Mesodermal cell (in vitro differentiated cells): ENCODE measurements around the gene DIP2C.
"Not testable (repeated sequence)": the region's sequence is repeated elsewhere in the genome, so short reads cannot be mapped to it uniquely, and the experiment has no call there.

Experiments
- H3K27ac ChIP-seq: 2 replicates; pipeline ENCODE4 v1.7.0; 2013; ENCODE audit warnings: mild to moderate bottlenecking, low read depth, low read length, moderate library complexity; ENCODE audit not compliant: severe bottlenecking
- H3K36me3 ChIP-seq: 2 replicates; pipeline ENCODE4 v1.7.1; 2013; ENCODE audit warnings: mild to moderate bottlenecking, low read length, moderate library complexity; ENCODE audit not compliant: control insufficient read depth, insufficient read depth
- H3K4me1 ChIP-seq: one replicate; pipeline ENCODE4 v1.7.1; 2013; ENCODE audit warnings: mild to moderate bottlenecking, low read length; ENCODE audit not compliant: insufficient read depth, control insufficient read depth, poor library complexity, severe bottlenecking
- H3K4me3 ChIP-seq: 2 replicates; pipeline ENCODE4 v1.7.0; 2013; ENCODE audit warnings: low read length, control low read depth, mild to moderate bottlenecking; ENCODE audit not compliant: insufficient read depth, poor library complexity, severe bottlenecking; ENCODE audit errors: extremely low read depth
- H3K9me3 ChIP-seq: 2 replicates; pipeline ENCODE4 v1.7.1; 2013; ENCODE audit warnings: mild to moderate bottlenecking, low read length, moderate library complexity; ENCODE audit not compliant: control insufficient read depth
- WGBS, 2 experiments: methylation state at CpG; one replicate each; pipeline ENCODE4 v1.1.5; 2013; ENCODE audit warnings: missing lambda C conversion rate in 2 of 2; ENCODE audit not compliant: insufficient coverage in 2 of 2; 5-methylcytosine and 5-hydroxymethylcytosine counted together

DIP2C gene

DNA sequence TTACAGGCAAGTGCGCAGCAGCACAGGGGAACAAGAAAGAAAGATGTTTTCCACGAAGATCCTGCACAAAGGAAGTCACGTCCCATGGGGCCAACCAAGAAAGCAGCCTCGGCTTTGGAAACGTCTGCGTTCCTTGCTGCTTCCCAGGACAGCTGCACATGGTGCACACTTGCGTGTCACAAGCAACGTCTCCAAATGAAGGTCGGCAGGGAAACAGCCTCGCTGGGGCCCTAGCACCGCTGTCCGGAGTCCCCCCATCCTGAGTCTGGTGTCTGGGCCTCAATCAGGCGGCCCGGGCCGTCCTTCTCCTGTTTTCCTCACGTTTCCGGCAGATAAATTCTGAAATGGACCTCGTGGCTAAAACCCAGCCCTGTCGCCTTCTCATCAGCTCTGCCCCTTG lies 206.2 kb downstream of the DIP2C start:
- no peak overlapping the region for H3K27ac ChIP-seq
- H3K4me1 ChIP-seq: peaks cover 19% of the 10 kb centered on the region
- WGBS, 2 experiments: 93 to 96% methylated on average over 18 to 19 of the region's 19 CpGs
- H3K9me3 ChIP-seq: no peaks in the 10 kb centered on the region
- peaks cover 15% of the 10 kb centered on the region for H3K36me3 ChIP-seq
- no peak overlapping the region for H3K4me3 ChIP-seq

- H3K36me3 ChIP-seq: peaks cover 15% of the 10 kb centered on the region
- 98 to 100% methylated on average over 6 to 8 of the region's 10 CpGs for WGBS, 2 experiments
- no peak overlapping the region for H3K27ac ChIP-seq
- H3K4me1 ChIP-seq: peaks cover 19% of the 10 kb centered on the region
- H3K4me3 ChIP-seq: no peak overlapping the region
- H3K9me3 ChIP-seq: no peaks in the 10 kb centered on the region
Measured at GRCh38 chr10:482848-483247, 206.6 kb downstream of the DIP2C start.

GRCh38 chr10:482051-482501 lies 207.4 kb downstream of the DIP2C start:
- WGBS, 2 experiments: 92 to 97% methylated on average over 15 of the region's 16 CpGs
- Histone ChIP-seq H3K4me3 (no peak overlapping the region), H3K36me3 (peaks cover 15% of the 10 kb centered on the region)

DNA sequence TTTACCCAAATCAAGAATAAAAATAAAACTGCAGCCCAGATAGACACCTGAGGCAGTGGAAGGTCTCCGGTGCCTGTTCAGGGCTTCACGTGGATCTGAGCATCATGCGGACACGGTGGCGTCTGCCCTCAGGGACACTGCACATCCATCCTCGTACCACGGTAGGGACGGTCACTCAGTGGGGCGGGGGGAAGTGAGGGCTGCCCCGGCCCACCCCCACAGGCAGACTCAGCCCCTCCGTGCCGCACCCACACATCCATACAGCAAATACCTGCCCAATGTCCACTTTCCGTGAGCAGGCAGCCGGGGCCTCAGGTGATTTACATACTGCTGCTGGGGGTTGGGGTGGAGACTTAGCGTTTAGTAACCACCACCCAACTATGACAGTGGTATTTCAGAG lies 207.8 kb downstream of the DIP2C start:
- WGBS, 2 experiments: 91 to 99% methylated on average over 8 to 11 of the region's 15 CpGs
- H3K36me3 ChIP-seq: peaks cover 15% of the 10 kb centered on the region

More at GRCh38 chr10:482051-482501, 207.4 kb downstream of the DIP2C start:
- H3K4me1 ChIP-seq: peaks cover 19% of the 10 kb centered on the region
- no peaks in the 10 kb centered on the region for H3K9me3 ChIP-seq
- no peak overlapping the region for H3K27ac ChIP-seq

GRCh38 chr10:480928-481552 lies 208.4 kb downstream of the DIP2C start:
- Histone ChIP-seq H3K4me3 (no peak overlapping the region), H3K4me1 (peaks cover 14% of the 10 kb centered on the region), H3K36me3 (peaks cover 15% of the 10 kb centered on the region), H3K27ac (no peak overlapping the region), H3K9me3 (no peaks in the 10 kb centered on the region)
- WGBS, 2 experiments: 91 to 95% methylated on average over 16 to 17 of the region's 17 CpGs

More for the DNA sequence above, 207.8 kb downstream of the DIP2C start:
- no peaks in the 10 kb centered on the region for H3K9me3 ChIP-seq
- H3K4me1 ChIP-seq: peaks cover 18% of the 10 kb centered on the region
- H3K4me3 ChIP-seq: no peak overlapping the region
- H3K27ac ChIP-seq: no peak overlapping the region

DNA sequence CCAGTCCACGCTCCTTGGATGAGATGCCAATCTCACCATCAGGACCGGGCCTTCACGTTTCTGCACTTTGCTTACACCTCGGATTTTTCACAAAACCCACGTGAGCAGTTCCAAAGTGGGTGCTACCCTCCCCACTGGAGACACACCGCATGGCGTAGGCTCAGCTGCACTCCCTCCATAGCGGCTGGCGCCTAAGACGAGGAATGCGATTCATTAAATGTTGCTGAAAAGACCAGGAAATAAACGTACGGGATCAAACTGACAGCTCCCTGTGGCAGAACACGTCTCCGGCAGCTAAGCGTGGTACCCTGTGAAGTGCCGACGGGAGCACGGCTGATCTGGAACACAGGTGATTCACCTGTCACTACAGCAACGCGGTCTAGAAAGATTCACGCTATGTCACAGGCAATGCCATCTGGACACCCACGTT lies 209.0 kb downstream of the DIP2C start:
- WGBS, 2 experiments: 93 to 97% methylated on average over 23 of the region's 23 CpGs
- Histone ChIP-seq H3K4me1 (peaks cover 9% of the 10 kb centered on the region), H3K9me3 (no peaks in the 10 kb centered on the region)

GRCh38 chr10:479706-480497 lies 209.6 kb downstream of the DIP2C start:
- whole genome bisulfite sequencing, 2 experiments: 93 to 96% methylated on average over 33 of the region's 33 CpGs
- H3K27ac ChIP-seq, H3K9me3 ChIP-seq, H3K4me1 ChIP-seq, H3K4me3 ChIP-seq: not testable (repeated sequence)
- H3K36me3 ChIP-seq: peaks cover 21% of the 10 kb centered on the region

More for the DNA sequence above, 209.0 kb downstream of the DIP2C start:
- Histone ChIP-seq H3K27ac (no peak overlapping the region), H3K4me3 (no peak overlapping the region), H3K36me3 (peaks cover 15% of the 10 kb centered on the region)

- H3K27ac ChIP-seq: no peak overlapping the region
- no peak overlapping the region for H3K4me3 ChIP-seq
- H3K9me3 ChIP-seq: no peaks in the 10 kb centered on the region
- WGBS, 2 experiments: 91 to 94% methylated on average over 13 to 18 of the region's 21 CpGs
- peaks cover 17% of the 10 kb centered on the region for H3K36me3 ChIP-seq
- H3K4me1 ChIP-seq: no peaks in the 10 kb centered on the region
Measured at GRCh38 chr10:478471-479245, 210.8 kb downstream of the DIP2C start.

GRCh38 chr10:477620-478019 lies 211.8 kb downstream of the DIP2C start:
- WGBS, 2 experiments: 83 to 91% methylated on average over 3 of the region's 3 CpGs
- no peak overlapping the region for H3K4me3 ChIP-seq

DNA sequence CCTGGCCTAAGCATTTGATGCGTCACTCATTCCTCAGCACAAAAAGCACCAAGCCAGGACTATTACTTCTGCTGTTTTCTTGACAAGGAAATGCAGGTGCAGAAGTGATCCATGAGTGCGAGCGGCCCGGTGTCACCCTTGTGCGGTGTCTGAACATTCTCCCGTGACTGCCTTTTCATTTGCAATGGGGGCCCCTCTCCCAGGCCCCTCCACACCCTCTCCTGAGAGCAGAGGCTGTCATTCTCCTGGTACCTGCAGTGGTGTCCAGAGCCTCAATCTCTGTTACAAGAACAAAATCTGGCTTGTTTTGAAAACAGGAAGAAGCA lies 213.1 kb downstream of the DIP2C start:
- peaks cover 18% of the 10 kb centered on the region for H3K36me3 ChIP-seq
- no peaks in the 10 kb centered on the region for H3K9me3 ChIP-seq
- H3K27ac ChIP-seq: no peak overlapping the region
- 97 to 99% methylated on average over 6 of the region's 6 CpGs for WGBS, 2 experiments
- H3K4me1 ChIP-seq: no peaks in the 10 kb centered on the region
- no peak overlapping the region for H3K4me3 ChIP-seq

More at GRCh38 chr10:477620-478019, 211.8 kb downstream of the DIP2C start:
- H3K27ac ChIP-seq: no peak overlapping the region
- peaks cover 19% of the 10 kb centered on the region for H3K36me3 ChIP-seq
- H3K4me1 ChIP-seq: no peaks in the 10 kb centered on the region
- H3K9me3 ChIP-seq: no peaks in the 10 kb centered on the region
